Inferior parietal cortex (tissue), 1 donor: ENCODE results near the gene LRRC47.

Source experiments
- DNase-seq: peaks from one replicate; pipeline ENCODE4 v3.0.0-alpha.2; 2016; ENCODE audit errors: extremely low spot score

The LRRC47 gene

DNA sequence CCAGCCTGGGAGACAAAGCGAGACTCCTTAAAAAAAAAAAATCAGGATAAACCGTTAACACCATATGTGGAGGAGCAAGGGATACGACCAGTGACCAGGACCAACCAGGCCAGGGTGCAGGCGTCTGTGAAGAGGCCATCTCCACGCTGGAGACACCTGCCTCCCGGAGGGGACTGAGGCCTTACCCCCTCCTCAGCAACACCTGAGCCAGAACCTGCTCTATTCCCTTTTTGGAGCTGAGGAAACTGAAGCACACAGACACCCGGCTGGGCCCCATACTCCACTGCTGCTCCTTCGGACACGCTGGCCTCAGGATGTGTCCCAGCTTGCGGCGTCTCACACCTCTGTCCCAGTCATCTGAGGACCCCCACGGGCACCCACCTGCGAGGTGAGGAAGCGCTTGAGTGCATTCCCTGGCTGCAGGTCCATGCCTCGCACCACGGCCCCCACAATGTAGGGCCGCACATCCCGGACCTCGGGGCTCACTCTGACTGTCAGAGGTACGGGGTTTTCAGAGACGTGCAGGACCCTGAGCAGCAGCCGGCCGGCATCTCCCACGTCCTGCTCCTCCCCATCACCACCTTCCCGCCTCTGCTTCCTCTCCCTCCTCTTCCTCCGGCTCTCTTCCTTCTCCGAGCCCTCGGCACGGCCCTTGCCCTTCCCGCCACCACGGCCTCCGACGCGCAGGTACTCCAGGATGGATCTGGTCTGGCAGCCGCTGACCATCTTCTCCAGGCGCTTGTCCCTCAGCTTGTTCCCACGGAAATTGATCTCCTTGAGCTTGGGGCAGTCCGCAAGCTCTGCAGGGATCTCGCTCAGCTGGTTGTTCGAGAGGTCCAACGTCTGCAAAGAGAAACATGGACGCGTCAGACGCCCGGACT, 9.6 kb downstream of the LRRC47 start:
- DNase-seq = no peak

DNA sequence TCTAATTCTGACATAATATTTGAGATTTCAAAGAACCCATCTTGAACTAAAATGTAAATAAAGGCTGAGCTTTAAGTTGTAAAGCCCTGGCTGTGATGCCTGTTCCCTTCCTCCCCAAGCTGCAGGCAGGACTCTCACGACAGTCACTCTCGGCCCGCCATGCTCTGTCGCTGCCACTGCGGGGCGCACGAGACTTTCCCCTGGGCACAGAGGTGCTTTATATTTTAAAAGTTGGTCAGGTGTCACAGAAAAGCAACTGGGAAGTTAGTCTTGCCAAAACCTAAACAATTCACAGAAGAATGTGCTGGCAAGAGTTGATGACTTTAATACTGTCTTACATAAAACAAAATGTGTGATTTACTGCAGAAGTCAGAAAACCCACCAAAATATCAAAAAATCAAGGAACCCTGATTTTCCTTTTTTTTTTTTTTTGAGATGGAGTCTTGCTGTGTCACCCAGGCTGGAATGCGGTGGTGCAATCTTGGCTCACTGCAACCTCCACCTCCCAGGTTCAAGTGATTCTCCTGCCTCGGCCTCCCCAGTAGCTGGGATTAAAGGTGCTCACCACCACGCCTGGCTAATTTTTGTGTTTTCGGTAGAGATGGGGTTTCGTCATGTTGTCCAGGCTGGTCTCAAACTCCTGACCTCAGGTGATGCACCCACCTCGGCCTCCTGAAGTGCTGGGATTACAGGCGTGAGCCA, 10.7 kb downstream of the LRRC47 start:
- DNase-seq = no peak

DNA sequence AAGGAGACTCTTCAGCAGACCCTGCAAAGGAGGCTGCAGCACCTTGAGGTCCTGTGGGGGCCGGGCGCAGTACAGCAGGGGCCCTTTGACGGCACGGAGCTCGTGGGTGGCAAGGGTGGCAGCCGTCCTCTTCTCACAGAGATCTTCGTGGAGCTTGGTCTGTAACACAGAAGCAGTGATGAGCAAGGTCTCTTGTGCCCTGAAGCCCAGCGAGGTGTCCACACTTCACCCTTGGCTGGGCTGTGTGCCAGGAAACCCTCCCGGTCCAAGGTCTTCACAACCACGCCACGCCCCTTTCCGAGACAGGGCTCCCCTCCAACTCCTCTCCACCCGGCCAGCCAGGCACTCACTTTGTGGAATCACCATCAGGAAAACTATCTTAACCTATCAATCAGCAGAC, 11.3 kb downstream of the LRRC47 start:
- no peak for DNase-seq

DNA sequence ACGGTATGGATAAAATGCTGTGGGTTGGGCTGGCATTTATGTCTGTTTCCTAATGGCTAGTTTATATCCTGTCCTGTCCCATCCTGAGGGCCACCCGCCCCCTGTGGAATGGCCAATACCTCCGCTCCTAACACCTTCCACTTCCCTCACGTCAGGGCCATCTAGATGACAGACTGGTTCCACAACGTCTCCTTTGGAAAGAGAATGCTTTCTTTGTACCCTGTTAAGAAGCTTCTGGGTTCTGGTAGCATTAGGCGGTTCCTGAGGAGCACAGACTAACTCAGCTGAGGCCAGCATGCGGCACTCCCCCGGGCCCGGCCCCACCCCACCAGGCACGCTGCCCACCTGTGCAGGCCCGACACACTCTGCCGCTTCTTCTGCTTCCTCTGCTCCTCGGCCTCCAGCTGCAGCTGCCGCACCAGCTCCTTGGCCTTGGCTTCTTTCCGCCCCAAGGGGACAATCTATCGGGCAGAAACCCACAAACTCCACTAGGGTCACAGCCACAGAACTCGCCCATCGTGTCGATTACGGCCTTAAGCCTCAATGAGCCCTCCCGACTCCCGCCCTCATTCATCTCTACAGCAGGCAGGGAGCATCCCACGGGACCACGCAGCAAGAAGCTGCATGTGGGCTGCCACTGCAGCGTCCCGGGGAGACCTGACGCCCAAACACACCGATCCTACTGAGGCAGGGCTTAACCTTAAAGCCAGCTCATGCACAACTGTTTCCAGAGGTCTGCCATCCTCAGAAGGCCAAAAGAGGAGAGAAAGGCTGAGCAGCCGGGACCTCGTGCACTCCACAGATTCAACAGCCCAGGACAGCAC, 12.4 kb downstream of the LRRC47 start:
- DNase-seq = no peak

DNA sequence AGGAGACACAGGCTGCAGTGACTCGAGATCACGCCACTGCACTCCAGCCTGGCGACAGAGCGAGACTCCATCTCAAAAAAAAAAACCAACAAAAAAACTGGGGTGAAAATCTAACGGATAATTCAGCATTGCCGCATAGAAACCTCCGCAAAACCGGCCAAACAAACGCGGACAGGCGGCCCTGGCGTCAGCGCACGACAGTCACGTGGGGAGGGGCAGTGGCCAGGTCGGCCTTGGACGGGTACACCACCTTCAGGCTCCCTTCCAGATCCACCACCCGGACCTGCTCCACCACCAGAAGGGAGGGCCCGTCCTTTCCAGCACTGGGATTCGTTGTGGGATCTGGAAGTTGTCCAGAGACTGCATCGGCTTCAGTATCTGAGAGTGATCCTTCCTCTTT, 15.4 kb downstream of the LRRC47 start:
- no peak for DNase-seq

DNA sequence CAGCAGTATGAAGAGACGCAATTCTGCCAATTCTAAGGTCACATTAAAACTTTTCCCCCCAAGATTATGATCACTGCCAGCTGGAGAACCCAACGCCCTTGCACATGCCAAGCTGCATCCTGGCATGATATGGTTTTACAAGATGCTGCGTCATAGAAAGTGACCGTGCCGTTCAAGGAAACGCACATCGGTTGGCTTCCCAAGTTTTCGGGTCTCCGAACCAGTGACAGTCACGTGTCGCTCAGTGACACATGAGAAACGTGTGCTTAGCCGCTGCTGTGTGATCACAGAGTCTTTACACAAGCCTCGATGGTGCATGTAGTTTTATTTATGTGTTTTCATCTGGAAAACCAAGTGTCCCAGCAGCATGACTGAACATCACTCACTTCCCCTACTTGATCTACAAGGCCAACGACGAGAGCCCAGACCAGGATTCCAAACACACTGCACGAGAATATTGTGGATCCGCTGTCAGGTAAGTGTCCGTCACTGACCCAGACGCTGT, 16.3 kb downstream of the LRRC47 start:
- DNase-seq = no peak

DNA sequence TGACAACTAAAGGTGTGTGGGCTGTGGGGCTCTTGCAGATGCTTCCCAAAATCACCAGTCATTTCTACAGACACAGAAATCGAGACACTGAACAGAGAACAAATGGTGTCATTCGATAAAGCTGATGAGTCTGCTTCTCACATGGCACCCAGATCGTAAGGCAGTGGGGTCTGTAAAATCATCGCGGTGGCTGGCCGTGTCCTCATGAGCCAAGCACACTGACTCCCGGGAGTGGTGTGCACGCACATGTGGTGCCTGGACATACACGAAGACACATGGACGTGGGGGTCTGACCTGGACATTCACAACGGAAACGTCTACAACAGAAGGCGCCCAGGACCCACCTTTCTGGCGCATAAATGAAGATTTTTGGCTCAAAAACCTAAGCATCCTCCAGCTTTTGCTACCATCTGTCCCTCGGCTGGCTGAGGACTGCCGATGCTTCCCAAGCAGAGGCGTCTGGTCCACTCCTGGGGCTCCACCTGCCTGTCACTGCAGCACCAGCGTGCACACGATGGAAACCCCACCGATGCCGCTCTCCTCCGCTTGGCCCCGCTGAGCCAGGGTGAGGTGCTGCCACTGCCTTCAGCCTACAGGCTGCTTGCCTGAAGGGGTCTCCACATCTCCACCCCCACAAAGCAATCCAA, 16.9 kb downstream of the LRRC47 start:
- DNase-seq = no peak

DNA sequence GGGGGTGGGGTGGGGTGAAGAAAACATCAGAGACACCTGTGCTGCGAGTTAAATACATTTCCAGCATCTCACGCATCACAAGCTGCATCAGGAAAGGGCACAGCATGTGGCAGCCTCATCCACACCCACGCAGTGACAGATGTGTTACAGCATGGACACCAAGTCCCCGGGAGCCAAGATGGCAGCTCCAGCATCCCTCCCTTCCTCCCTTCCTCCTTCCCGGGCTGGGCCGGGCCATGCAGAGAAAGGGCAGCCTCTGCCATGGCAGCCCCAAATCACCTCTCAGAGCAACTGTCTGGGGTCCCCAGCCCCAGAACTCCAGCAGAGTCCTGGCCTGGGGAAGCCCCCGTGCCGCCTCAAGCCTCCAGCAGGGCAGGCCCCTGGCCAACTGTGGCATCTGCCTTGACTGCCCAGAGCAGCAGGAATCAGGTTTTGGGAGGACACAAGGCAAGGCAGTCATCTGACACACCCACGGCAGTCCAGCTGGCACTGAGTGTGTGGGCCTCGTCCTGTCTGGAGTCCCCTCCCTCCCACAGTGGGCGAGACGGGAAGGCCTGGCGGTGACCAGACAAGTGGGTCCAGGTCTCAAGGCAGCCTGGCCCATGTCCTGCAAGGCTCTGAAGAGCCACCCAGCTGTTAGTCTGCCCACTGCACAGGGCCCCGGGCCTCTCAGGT, 17.6 kb downstream of the LRRC47 start:
- DNase-seq = no peak

DNA sequence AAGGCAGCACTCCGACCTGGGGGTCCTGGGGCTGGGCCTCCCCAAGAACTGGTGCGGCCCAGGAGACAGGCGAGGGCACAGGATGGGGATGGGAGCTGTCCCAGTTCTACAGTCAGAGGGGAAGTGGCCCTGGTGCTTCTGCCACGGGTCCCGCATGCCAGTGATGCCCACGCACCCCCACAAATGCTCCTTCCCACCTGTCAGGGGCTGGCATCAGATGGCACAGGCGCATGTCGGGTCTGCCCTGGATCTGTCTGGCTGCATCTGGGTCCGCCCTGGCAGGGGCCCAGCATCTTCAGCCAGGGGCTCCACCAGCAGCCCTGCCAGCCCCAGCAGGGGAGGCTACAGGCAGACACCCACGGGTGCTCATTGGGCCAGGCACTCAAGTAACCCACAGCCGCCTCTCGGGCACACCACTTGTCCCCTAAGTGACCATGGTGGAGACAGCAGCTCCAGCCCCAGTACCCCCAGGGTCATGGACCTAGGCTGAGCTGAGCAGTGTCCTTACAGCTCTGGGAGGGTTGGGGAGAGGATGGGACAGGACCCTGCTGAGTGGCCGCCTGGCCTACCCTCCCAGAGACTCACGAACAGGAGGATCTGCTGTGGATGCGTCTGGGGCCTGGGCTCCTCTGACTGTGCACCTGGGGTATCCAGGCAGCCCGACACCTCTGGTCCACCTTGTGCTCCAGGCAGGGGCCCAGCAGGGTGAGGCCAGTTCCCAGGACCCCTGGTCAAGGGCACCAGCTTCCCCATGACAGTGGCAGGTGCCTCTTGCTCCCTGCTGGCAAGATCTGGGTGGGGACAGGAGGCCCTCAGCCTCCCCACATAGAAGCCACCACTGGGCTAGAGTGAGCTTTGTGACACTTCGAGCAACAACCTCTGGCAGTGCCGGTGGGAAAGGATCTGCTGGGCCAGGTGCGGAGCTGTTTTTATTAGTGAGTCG, 18.4 kb downstream of the LRRC47 start:
- DNase-seq = no peak

DNA sequence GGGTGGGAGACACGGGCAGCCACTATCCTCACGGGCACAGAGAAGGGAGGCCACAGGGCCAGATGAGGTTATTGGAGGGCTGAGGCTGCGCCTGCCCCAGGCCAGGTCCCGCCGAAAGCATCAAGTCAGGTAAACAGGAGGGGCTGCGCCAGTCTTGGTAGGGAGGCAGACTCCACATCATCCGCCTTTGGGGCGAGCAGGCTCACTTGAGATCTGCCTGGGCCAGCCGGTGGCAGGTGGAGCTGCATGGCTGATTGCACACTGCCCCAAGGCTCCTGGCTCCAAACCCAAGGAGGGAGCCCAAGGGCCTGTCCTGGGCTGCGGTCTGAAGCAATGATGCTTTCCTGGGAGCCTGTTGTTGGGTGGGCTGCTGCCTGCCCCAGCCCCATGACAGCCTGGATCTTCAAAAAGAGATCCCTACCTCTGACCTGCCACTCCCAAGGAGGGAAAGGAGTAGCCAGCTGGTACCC, 19.2 kb downstream of the LRRC47 start:
- DNase-seq = no peak

DNA sequence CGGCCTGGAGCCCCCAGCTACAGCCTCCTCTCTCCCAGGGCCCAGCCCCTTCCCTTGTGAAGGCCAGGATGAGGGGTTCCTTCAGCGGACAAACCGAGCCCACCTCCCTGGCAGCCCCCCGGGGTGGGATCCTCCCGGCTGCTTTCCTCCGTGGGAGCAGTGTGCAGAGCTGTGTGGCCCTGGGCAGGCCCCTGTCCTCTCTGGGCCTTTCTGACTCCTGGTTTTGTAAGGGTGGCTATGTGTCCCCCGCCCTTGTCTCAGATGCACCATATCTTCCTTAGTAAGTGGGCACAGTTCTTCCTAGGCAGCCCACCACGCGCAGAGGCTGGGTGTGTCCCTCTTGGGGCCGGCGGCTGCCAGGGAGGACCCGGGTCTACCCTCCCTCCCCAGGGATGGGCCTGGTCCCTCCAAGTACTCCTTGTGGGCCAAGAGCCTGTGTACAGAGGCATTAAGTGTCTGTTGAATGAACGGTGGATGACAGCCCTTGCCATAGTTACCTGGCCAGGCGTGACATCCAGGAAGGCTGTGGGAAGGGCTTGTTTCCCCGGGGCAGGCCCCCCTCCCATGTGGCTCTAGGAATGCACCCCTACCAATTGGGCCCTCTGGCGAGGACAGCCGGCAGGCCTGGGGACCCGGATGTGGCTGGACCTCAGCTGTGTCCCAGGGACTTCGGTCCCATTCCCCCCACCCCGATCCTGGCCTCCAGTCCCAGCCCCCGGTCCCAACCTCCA, 19.9 kb downstream of the LRRC47 start:
- DNase-seq = no peak

DNA sequence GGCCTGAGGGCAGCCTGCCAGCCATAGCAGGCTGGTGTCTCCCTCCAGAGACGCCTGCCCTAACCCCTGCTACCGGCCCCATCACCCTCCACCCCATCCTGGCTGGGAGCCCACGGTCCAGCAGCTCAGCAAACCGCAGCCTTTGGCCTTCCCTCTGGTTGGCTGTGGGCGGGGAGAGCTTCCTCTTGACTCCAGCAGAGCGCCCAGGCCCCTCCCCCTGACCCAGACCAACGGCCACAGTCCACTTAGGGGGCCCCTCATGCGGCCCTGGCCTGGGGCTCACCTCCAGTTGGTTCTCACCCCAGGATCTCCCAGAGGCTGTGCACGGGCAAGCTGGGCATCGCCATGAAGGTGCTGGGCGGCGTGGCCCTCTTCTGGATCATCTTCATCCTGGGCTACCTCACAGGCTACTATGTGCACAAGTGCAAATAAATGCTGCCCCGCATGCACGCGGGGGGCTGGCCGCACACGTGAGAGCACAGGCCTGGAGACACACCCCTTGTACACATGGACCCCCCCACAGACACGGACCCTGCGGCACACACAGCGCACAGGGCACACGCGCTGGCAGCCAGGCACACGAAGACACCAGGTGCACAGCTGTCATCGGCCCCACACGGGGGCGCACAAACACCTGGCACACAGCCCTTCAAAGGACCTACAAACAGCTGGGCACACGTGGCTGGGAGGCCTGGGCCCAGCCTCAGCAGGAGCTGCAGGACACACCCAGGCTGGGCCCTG, 20.6 kb downstream of the LRRC47 start:
- peak; percentile 44 for DNase-seq

DNA sequence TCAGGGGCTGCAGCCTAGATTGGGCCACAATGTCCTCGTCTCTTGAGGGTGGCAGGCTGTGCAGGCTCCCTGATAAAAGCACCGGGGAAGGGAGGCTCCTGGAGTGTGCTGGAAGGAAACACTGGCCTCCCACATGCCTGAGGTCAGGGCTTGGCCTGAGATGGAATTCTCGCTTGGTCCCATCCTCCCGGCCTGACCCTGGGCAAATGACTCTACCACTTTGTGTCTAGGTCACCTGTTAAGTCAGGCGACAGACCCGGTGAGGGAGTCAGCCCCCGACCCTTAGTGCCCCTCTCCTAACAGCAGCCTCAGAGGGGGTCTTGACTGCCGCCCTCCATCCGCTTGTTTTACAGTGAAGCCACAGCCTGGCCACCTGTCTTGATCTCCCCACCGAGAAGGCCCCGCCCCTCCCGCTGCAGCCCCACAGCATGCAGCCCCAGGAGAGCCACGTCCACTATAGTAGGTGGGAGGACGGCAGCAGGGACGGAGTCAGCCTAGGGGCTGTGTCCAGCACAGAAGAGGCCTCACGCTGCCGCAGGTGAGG, 21.3 kb downstream of the LRRC47 start:
- DNase-seq = no peak

DNA sequence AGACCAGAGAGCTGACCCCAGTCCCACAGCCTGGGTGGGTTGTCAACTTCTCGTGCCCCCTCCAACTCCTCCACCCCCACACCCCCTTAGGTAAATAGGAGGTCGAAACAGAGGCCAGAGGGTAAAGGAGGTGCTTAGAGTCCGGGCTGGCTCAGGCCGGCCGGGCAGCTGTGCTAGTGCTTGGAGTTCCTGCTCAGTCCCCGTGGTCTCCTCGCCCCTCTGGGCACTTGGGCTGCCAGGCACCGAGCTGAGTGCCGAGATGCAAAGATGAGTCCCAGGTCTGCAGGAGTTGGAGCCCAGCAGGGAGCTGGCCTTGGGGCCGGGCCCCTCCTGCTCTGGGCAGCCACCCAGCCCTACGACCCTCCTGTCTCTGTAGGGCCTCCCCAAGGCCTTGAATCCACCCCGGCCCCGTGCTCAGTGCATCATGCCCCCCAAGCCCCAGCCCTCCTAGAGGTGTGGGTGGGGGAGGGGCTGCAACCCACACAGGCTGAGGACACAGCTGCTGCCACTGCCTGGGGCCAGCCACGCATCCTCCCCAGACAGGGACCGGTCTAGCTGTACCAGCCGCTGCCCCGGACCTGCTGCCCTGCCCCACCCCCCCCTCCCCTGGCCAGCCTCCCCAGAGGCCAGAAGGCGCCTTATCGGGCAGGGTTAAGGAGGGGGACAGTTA, 21.9 kb downstream of the LRRC47 start:
- no peak for DNase-seq

DNA sequence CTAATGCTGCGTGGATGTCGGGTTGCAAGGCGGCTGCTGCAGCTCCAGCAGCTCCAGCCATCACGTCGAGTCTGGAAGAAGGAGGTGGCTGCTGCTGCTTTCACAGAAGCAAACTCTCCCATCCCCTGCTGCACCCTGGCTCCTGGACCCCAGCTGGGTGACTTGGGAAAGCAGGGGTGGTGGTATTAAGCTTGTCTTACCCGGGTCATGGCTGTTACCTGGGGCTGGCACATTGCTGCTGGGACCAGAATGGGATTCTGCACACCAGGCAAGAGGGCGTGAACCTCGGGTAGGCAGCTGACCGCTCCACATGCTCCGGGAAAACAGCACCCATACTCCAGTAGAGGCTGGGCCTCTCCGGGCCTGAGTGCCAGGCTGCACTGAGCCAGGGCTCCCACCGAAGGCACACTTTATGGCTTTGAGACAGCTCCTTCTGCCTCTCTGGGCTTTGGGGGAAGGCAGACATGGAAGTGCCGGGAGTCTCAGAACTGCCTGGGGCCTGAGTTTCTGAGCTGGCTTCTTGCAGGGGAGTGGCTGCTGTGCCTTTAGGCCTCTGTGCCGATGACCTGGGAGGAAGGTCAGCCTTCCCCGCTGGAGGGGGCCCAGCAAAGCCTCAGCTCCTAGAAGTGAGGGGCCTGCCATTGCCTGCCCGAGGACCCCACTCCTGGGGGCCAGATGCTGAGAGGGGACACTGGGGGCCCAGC, 22.6 kb downstream of the LRRC47 start:
- no peak for DNase-seq

DNA sequence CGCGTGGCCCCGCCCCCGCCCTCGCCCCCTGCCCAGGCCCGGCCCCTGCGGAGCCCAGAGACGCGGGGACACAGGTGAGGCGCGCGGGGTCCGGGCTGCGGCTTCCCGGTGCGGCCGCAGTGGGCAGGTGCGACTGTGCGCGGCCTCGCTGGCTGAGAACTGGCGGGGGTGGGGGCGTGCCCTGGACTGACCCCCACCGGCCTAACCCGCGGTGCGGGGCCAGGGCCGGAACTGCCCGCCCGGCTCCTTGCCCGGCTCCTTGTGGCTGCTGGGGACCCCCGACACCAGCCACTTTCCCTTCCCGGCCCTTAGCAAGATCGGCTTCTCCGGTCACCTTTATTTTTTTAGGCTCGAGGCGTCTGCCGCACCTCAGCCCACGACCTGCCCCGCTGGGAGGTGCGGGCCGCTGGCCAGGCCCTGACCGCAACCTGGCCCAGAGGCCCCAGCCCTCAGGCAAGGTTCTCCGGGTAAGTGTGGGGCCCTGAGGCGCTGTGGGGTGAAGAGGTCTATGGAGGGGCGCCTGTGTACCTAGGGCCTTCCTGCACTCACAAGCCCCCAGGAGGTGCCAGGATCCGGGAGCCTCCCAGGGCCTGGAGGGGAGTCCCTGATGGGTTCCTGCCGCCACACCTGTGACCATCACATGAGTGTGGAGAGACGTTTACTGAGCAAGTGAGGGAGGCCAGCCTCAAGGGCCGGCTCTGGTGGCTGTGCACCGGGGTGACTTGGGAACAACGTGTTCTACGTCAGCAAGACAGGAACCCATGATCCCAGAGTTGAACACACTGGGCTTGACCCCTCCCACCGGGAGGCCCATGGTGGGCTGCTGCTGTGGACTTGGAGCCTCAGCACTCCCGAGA, 23.4 kb downstream of the LRRC47 start, which contains the start of gene SMIM1:
Gene SMIM1, plus strand, starts transcription at position 35 of the 857 bp plus-strand sequence. CDS start 2,625 bp downstream, outside the sequence.
- DNase-seq = no peak
